Lower lobe of right lung (tissue), 2 donors: ENCODE data around the gene ANXA10. TPM values are rescaled to one million over a fixed set of nuclear protein-coding genes. Genes with fewer than 3 reads are reported as not detected.

Experiments
- ATAC-seq, 2 donors: fragments of 200-7000 bp; cut with Tn5 transposase; one replicate each; pipeline ENCODE4 v1.9.1; 2020 to 2022; ENCODE audit warnings: mild to moderate bottlenecking in 2 of 2, moderate library complexity in 2 of 2
- DNase-seq: peaks from one replicate; pipeline ENCODE4 v3.0.0-alpha.2; 2020
- H3K27ac ChIP-seq: fragments of 200-600 bp; one replicate; pipeline ENCODE4 v1.8.0; 2022
- H3K27me3 ChIP-seq: fragments of 200-600 bp; one replicate; pipeline ENCODE4 v1.8.0; 2022; ENCODE audit warnings: low read depth
- H3K36me3 ChIP-seq: fragments of 200-600 bp; one replicate; pipeline ENCODE4 v1.8.0; 2022; ENCODE audit warnings: mild to moderate bottlenecking
- H3K4me1 ChIP-seq: fragments of 200-600 bp; one replicate; pipeline ENCODE4 v1.8.0; 2022
- H3K4me3 ChIP-seq: fragments of 200-600 bp; one replicate; pipeline ENCODE4 v1.8.0; 2022; ENCODE audit warnings: mild to moderate bottlenecking
- H3K9me3 ChIP-seq: fragments of 200-600 bp; one replicate; pipeline ENCODE4 v1.8.0; 2022
- intact Hi-C: fragments of 100-400 bp; cut with DNase I; formaldehyde crosslinking; loops from one replicate; pipeline ENCODE4 v1.11.0; 2022
- total RNA-seq: library from RNA; stranded (reverse); fragmentation: NEBNext Ultra II Directional; extraction: Animal tissue kit (Norgen Biotek cat#: 25700); gene quantifications from one replicate; pipeline ENCODE4 v1.2.1, GENCODE V29; 2021
- TF ChIP-seq, protein P1 (sequence below): fragments of 200-600 bp; IDR thresholded peaks from one replicate; pipeline ENCODE4 v1.8.0; 2022; ENCODE audit warnings: antibody characterized with exemption, mild to moderate bottlenecking
- donor health status: DM: no; HTN: yes; CAD: no; lungs with severe emphysema.

Gene ANXA10
- total RNA-seq, 1 donor from 2014 or later: not detected

DNA sequence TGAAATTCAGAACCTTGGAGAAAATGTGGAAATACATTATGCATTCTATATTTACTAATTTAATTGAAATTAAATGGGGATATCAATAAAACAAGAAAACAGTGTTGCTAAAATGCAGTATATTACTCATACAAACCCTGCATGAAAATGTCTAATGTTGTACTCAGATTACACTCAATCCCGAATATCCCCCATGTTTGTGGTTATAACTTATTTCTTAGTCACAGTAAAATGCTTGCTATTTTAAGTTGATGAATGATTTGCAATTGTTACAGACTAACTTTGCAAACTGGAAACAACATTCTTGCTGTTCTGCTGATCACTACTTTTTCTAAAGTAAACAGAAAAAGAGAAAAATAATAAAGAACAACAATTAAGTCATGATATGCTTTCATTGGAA is 33.1 kb upstream of the ANXA10 start:
- no peak for ATAC-seq
- Histone ChIP-seq H3K9me3 (no peaks in the 10 kb centered on the region), H3K4me3 (no peak overlapping the region), H3K36me3 (no peaks in the 10 kb centered on the region), H3K27me3 (no peaks in the 10 kb centered on the region), H3K27ac (no peak overlapping the region), H3K4me1 (no peaks in the 10 kb centered on the region)
- TF ChIP-seq, protein P1, sequence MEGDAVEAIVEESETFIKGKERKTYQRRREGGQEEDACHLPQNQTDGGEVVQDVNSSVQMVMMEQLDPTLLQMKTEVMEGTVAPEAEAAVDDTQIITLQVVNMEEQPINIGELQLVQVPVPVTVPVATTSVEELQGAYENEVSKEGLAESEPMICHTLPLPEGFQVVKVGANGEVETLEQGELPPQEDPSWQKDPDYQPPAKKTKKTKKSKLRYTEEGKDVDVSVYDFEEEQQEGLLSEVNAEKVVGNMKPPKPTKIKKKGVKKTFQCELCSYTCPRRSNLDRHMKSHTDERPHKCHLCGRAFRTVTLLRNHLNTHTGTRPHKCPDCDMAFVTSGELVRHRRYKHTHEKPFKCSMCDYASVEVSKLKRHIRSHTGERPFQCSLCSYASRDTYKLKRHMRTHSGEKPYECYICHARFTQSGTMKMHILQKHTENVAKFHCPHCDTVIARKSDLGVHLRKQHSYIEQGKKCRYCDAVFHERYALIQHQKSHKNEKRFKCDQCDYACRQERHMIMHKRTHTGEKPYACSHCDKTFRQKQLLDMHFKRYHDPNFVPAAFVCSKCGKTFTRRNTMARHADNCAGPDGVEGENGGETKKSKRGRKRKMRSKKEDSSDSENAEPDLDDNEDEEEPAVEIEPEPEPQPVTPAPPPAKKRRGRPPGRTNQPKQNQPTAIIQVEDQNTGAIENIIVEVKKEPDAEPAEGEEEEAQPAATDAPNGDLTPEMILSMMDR: no peak
- DNase-seq: no peak
- intact Hi-C loops: no loop called here

DNA sequence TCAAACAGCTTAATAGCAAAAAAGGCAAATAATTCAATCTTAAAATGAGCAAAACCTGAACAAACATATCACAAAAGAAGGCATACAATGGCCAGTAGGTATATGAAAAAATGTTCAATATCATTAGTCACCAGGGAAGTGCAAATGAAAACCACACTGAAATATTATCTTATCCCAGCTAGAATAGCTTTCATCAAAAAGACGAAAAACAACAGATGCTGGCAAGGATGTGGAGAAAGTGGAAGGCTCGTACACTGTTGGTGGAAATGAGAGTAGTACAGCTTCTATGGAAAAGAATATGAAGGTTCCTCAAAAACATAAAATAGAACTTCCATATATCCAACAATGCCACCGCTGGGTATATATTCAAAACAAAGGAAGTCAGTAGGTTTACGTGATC is 29.3 kb upstream of the ANXA10 start:
- TF ChIP-seq, protein P1: no peak
- intact Hi-C loops: no loop called here
- Histone ChIP-seq H3K36me3 (no peaks in the 10 kb centered on the region), H3K9me3 (no peaks in the 10 kb centered on the region), H3K4me1 (no peaks in the 10 kb centered on the region), H3K4me3 (no peak overlapping the region), H3K27ac (no peak overlapping the region), H3K27me3 (no peaks in the 10 kb centered on the region)
- no peak for ATAC-seq
- no peak for DNase-seq

DNA sequence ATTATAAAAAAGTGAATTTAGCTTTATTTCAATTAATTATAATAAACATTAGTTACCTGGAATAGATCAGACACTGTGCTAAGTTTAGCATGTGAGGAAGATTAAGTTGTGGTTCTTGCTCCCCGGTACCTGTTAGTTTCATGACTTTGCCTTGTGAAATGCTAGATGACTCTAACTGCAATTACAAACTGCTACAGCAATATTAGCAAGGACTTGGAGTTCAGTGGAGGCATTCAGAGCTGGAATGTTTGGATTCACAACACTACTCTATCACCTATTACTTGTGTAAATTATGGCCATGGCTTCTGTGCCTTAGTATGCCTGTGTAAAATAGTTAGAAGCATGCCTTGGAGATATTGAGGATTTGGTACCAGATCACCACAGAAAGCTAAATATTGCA is 21.4 kb upstream of the ANXA10 start:
- Histone ChIP-seq H3K27ac (no peak overlapping the region), H3K9me3 (no peaks in the 10 kb centered on the region), H3K4me3 (no peak overlapping the region), H3K4me1 (no peaks in the 10 kb centered on the region), H3K36me3 (no peaks in the 10 kb centered on the region), H3K27me3 (no peaks in the 10 kb centered on the region)
- DNase-seq (no peak), ATAC-seq (no peak)
- TF ChIP-seq, protein P1: no peak
- intact Hi-C loops: no loop called here

DNA sequence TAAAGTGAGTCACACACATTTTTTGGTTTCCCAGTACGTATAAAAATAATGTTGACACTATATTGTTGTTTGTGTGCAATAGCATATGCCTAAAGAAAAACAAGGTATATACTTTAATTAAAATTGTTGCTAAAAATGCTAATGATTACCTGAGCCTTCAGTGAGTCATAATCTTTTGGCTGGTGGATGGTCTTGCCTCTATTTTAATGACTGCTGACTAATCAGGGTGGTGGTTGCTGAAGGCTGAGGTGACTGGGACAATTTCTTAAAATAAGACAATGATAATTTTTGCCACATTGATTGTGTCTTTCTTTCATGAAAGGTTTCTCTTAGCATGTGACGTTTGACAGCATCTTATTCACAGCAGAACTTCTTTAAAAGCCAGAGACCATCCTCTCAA is 21.0 kb upstream of the ANXA10 start:
- Histone ChIP-seq H3K36me3 (no peaks in the 10 kb centered on the region), H3K27ac (no peak overlapping the region), H3K9me3 (no peaks in the 10 kb centered on the region), H3K27me3 (no peaks in the 10 kb centered on the region), H3K4me3 (no peak overlapping the region), H3K4me1 (no peaks in the 10 kb centered on the region)
- intact Hi-C loops: no loop called here
- TF ChIP-seq, protein P1: no peak
- DNase-seq: no peak
- ATAC-seq: no peak

DNA sequence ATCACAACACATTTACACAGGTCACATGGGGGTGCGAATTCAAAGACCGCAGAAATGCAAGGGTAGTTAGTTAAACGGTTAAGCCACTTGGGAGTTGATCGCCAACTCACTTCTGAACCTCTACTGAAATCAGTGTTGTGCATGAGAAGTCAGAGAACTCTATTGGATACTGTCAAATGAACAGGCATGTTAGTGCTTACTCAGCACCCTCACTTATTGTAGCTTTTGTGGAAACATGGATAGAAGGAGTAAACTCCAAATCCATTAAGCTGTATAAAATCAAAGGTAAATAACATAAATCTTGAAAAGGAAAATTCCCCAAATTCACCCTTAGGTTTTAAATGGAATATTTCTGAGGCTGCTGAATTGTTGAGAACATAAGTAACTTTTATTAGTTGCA is 17.5 kb upstream of the ANXA10 start:
- H3K4me3 ChIP-seq: no peak overlapping the region
- H3K36me3 ChIP-seq: no peaks in the 10 kb centered on the region
- intact Hi-C loops: no loop called here
- H3K27me3 ChIP-seq: no peaks in the 10 kb centered on the region
- H3K9me3 ChIP-seq: no peaks in the 10 kb centered on the region
- no peaks in the 10 kb centered on the region for H3K4me1 ChIP-seq
- DNase-seq (no peak), ATAC-seq (no peak)
- TF ChIP-seq, protein P1: no peak
- H3K27ac ChIP-seq: no peak overlapping the region
